Fibroblast of upper back skin (primary cell): Measurements from ENCODE around the gene LTA.

ENCODE experiments used
- DNase-seq: peaks from one replicate; pipeline ENCODE4 v3.0.0-alpha.2; 2013

LTA gene

GRCh38 chr6:31572041-31572911, at the start of gene LTA:
Gene LTA (plus strand): TSS chr6:31572289. CDS start chr6:31572743, 454 bp downstream.
- no peak for DNase-seq

GRCh38 chr6:31525553-31525931, 46.5 kb upstream of the LTA start:
- DNase-seq, result no peak

GRCh38 chr6:31525932-31526591, 46.0 kb upstream of the LTA start:
- peak; percentile 27 for DNase-seq

- no peak for DNase-seq
Measured at GRCh38 chr6:31528307-31528777, 43.7 kb upstream of the LTA start.

GRCh38 chr6:31528821-31529328, 43.2 kb upstream of the LTA start, which contains the start of gene MCCD1:
Gene MCCD1 (plus strand): TSS chr6:31528962. CDS start chr6:31529015, 53 bp downstream.
- DNase-seq, result no peak

- no peak for DNase-seq
Measured at GRCh38 chr6:31529329-31530150, 42.5 kb upstream of the LTA start.

GRCh38 chr6:31530659-31531058, 41.4 kb upstream of the LTA start:
- DNase-seq, result no peak

- DNase-seq, result no peak
Measured at GRCh38 chr6:31531162-31531561, 40.9 kb upstream of the LTA start.

- no peak for DNase-seq
Measured at GRCh38 chr6:31531771-31532643, 40.1 kb upstream of the LTA start.

- DNase-seq, result no peak
Measured at GRCh38 chr6:31532644-31533454, 39.2 kb upstream of the LTA start.

- DNase-seq, result no peak
Measured at GRCh38 chr6:31533455-31533841, 38.6 kb upstream of the LTA start.

- DNase-seq, result no peak
Measured at GRCh38 chr6:31534011-31534410, 38.1 kb upstream of the LTA start.

- no peak for DNase-seq
Measured at GRCh38 chr6:31534521-31535040, 37.5 kb upstream of the LTA start.

GRCh38 chr6:31535538-31536324, 36.4 kb upstream of the LTA start:
- no peak for DNase-seq

- no peak for DNase-seq
Measured at GRCh38 chr6:31538805-31539400, 33.2 kb upstream of the LTA start.

- DNase-seq, result no peak
Measured at GRCh38 chr6:31540640-31541039, 31.4 kb upstream of the LTA start.

- DNase-seq, result peak; percentile 37
Measured at GRCh38 chr6:31541059-31541657, 30.9 kb upstream of the LTA start.

GRCh38 chr6:31541658-31542521, 30.2 kb upstream of the LTA start, which contains the start of gene DDX39B:
Gene DDX39B (minus strand): TSS chr6:31542003. CDS start chr6:31540532, 1,471 bp downstream.
- DNase-seq, result peak; percentile 98
